Stimulated activated CD8-positive, alpha-beta memory T cell treated with anti-CD3 and anti-CD28 coated beads, Interleukin-7, amount 100 ng/mL, for 48 hours (primary cell): Measurements from ENCODE around the gene SHANK1.

Experiments used
- DNase-seq, 2 donors: peaks; one replicate each; pipeline ENCODE4 v3.0.0-alpha.2; 2020; ENCODE audit warnings: low read depth in 1 of 2; ENCODE audit errors: extremely low read depth in 1 of 2

The SHANK1 gene

DNA sequence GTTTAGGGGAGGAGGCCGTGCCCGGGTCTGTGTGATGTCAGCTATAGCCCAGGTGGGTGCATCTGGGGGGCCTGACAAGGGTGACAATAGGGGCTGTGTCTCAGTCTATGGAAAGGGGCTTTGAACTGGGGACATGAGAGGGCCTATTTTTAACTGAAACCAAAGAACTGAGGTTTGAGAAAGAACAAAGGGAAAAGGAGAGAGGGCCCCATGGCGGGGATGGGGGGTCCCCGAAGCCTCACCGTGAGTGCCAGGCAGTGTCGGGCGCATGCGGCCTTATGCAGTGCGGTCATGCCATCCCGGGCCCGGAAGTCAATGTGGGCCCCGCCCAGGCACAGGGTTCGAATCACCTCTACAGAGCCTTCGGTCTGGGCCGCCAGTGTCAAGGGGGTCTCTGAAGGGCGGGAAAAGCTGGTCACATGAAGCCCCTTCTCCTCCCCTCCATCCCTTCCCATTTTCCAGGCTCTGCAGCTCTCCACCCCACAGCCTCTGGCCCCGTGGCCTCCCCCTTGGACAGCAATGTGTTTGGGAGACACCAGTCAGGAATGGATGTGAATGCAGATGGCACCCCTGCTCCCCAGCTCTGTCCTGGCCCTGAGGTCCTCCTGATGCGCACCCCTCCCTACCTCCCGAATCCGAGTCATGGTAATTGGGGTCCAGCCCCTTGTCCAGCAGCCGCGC, 5.9 kb downstream of the SHANK1 start:
- no peak for DNase-seq

DNA sequence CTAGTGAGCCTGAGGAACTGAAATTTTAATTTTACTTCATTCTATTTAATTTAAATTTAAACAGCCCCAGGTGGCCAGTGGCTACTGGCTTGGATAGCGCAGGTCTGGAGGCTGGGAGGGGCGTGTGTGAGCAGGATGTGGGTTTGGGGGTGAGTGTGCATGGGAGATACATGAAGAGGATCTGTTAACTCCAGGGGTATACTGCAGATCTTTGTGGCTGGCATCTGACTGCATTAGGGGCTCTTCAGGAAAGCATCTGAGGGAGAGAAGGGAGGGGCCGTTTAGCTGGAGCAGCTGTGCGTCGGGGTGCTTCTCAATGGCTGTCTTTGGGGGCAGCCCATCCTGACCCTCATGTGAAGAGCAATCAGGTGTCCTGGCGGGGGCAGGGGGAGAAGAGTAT, 6.8 kb downstream of the SHANK1 start:
- no peak for DNase-seq

DNA sequence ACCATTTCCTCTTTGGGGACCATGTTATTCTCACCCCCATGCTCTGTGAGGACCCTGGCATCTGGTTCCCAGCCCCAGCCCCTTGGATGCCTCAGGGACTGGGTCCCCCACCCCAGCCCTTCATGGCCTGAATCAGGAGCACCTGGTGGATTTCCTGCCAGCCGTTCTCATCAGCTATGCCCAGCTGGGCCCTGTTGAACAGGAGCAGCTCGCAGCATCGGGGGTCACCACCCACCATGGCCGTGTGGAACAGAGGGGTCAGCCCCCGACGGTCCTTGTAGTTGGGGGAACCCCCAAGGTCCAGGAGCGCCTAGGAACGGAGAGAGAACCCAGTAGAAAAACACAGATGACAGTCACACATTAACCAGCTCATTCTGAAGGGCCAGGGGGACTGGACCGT, 7.8 kb downstream of the SHANK1 start:
- DNase-seq, result no peak

DNA sequence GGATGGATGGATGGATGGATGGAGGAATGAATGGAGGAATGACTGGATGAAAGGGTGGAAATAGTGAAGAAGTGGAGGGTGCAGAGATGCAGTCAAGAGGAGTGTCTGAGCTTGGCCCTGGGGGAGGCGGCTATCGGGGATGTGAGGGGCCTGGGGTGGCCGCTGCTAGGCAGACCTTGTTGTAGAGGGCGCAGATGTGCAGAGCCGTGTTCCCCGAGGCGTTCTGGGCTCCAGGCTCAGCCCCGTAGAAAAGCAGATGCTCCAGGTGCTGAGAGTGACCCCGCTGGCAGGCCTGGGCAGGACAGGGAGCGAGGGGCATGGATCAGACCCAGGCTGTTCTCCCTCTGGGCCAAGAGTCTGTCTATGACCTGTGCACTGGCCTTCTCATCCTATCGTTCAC, 8.4 kb downstream of the SHANK1 start:
- DNase-seq, result no peak

- DNase-seq, result no peak
Observed at GRCh38 chr19:50710612-50711011, 9.0 kb downstream of the SHANK1 start.

DNA sequence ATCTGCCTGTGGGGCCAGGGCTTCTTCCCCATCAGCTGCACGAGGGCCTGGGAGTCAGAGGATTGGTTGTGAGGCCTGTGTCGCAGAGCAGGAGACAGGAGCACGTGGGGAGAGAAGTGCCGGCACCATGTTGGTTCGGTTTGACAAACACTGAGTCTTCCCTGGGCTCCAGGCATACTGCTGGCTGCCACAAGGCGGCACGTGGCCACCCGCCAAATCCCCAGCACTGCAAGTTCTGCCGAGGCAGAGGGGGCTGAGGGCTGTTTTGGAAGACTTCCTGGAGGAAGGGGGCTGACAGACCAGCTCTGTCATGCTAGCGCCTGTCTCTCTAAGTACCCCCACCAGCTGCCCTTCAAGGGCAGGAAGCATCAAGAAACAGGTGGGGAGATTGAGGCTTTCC, 9.5 kb downstream of the SHANK1 start:
- no peak for DNase-seq

GRCh38 chr19:50708179-50708879, 11.3 kb downstream of the SHANK1 start:
- DNase-seq, result no peak

- DNase-seq, result no peak
Observed at GRCh38 chr19:50706387-50706786, 13.2 kb downstream of the SHANK1 start.

GRCh38 chr19:50705422-50706019, 14.1 kb downstream of the SHANK1 start:
- peak in 1 of 2 donors; percentile 16 for DNase-seq

- no peak for DNase-seq
Observed at GRCh38 chr19:50703915-50704796, 15.4 kb downstream of the SHANK1 start.

DNA sequence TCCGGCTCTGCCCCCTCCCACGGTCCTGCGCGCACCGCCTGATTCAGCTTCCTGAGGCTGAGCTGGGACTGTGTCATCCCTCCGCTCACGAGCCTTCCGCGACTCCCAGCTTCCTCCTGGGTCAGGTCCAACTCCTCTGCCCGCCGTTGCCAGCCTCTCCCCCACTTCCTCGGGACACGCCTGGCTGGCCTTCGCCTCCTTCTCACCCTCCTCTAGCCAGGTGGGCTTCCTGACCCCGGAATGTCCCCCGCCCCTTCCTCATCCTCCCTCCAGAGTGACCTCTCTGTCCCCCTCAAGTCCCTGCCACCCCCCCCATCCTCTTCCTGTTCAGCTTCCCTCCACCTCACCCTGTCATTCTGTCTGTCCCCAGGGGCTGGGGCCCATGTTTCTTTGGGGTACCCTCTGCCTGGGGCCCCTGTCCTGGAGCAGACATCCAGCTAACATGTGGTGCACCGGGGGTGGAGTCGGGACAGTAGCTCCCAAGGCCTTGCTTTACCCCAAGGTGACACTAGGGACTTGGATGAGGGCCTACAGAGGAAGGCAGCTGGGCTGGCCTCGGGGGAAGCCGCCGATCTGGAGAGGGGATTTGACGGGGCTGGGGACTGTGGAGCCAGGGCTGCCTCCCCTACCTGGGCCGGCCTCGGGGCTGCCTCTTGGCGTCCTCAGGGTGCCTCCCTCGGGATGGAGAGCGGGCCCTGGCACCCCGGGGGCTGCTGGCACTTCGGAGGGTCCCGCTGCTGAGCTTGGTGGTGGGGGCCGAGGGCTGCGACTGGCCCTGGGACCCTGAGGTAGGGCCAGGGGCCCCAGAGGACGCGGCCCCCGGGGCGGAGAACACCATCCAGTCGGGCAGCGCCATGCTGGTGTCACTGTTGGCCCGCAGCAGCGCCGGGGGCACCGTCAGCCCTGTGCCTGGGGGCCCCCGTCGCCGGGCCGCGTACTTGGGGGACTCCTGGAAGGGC, 16.5 kb downstream of the SHANK1 start:
- no peak for DNase-seq

DNA sequence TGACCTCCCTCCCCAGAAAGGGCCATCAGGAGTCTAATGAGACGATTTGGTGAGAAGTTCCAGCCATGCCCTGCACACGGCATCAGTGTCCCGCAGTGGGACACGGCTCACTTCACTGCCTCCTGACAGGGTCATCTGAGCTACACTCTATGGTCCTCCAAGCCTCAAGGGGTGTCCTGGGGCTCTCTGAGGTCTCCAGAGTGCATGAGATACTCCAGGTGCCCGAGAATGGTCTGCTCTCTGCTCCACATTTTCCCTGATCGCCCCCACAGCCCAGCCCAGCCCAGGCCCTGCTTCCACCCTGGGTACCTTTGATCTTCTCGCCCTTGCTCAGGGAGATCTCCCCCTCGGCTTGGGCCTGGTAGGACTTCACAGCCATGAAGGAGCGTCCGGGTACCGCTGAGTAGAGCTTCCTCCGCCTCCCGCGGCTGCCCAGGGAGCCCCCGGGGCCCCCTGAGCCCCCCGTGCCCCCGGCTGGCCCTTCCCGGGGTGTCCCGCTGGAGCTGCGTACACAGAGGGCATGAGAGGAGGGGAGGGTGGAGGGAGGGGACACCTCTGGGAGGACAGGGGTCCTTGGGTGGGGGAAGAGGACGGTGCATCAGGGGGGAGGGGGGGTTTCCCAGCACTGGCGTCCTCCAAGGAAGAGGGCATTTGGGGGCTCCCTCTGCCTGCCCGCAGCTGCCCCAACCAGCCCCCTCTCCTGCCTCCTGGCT, 17.3 kb downstream of the SHANK1 start:
- DNase-seq, result no peak

GRCh38 chr19:50701367-50701985, 18.1 kb downstream of the SHANK1 start:
- no peak for DNase-seq

GRCh38 chr19:50697414-50698124, 22.0 kb downstream of the SHANK1 start:
- no peak for DNase-seq

GRCh38 chr19:50696094-50696483, 23.5 kb downstream of the SHANK1 start:
- no peak for DNase-seq

DNA sequence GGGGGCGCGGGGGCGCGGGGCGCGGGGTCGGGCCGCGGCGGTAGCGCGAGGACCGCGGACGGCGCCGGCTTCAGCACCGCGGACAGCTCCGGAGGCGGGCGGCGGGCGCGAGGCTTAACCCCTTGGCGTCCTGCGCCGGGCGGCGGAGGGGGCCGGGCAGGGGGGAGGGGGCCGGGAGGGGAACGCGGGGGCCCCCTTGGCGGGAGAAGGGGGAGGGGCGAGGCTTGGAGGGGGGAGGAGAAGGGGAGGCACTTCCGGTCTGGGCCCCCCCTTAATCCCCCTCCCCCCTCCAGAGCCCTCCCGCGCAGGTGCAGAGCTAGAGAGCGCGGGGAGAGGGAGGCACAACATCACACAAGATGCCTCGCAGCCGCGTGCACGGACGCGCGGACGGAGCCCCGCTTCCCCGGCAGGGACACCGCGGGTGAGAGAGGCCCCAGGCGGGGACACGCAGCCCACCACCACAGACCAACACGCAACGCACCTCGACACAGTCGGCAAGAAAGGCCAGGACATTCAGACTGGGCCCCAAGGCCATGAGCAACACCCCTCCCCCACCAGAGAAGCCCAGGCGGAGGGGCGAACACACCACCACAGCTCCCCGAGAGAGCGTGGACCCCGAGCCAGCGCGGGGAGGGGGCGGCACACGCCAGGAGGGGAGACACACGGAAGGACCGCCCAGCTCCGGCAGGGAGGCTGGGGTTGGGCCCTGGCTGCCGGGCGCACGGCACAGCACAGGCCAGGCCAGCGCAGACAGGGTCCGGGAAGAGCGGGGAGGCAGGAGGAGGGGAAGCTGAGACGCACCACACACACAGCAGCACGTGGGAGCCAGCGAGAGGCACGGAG, 24.1 kb downstream of the SHANK1 start:
- DNase-seq, result no peak

DNA sequence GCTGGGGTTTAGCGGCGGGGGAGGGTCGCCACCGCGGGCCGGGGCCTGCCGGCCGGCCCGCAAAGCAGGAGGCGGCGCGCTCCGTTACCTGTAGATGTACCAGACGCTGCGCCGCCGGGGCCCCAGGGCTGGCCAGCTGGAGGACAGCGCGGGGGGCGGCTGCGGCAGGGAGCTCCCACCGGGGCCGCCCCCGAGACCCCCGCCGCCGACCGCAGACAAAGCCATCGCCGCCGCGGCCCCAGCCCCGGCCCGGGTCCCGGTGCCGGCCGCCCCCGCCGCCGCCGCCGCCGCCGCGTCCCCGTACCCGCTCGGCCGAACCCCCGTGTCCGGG, 24.8 kb downstream of the SHANK1 start:
- no peak for DNase-seq
